ENCODE results near the gene PRRC2A.

- TF ChIP-seq POLR2A (IDR thresholded peaks at IDR 0.05) (no peak), CTCF (IDR thresholded peaks at IDR 0.05) (no peak)
Measured at GRCh38 chr6:31686483-31686882, 66.0 kb downstream of the PRRC2A start.
